Posterior vena cava (tissue), 2 donors: ENCODE results near the gene ZNRF3. TPM values are rescaled to one million over a fixed set of nuclear protein-coding genes. Genes with fewer than 3 reads are reported as not detected.
"Not testable (repeated sequence)": the region's sequence is repeated elsewhere in the genome, so short reads cannot be mapped to it uniquely, and the experiment has no call there.

Experiments used
- DNase-seq: peaks from one replicate; pipeline ENCODE4 v3.0.0-alpha.2; 2020; ENCODE audit warnings: low spot score
- intact Hi-C, 2 donors: fragments of 100-400 bp; cut with DNase I; formaldehyde crosslinking; loops; one replicate each; pipeline versions ENCODE4 v1.14.1 to v1.14.2; 2022 to 2023
- total RNA-seq, 2 donors: library from RNA; stranded (reverse); fragmentation: NEBNext Ultra II Directional; extraction: Animal tissue kit (Norgen Biotek cat#: 25700); gene quantifications; one replicate each; pipeline ENCODE4 v1.2.1, GENCODE V29; 2021
- donor health status: DM: yes; HTN: yes; CAD: no.
- donor health status: DM: yes; HTN: yes; CAD: no.

ZNRF3 gene
- total RNA-seq, 2 donors from 2014 or later, result 7.5 to 8.5 TPM

DNA sequence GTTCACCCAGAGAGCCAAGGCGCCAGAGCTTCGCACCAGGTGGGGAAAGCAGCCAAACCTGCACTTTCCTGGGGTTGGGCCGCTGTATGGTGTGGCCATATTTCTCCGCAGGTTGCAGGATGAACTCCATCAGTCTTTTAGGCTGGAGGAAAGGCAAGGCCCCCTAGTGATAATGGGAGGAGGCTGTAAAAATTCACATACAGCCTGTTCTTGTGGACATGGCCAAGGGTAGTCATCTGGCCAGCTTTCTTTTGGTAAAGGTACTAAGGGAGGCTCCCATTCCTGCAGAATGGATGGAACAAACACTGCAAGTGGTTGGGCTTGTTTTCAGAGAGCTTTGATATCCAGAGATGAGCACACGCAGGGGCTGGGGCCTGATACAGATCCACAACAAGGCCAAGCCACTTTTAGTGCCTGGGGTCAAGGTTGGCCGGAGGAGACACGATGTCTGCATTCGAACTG is 148.7 kb downstream of the ZNRF3 start:
- intact Hi-C loops, result no loop called here
- DNase-seq, result no peak

DNA sequence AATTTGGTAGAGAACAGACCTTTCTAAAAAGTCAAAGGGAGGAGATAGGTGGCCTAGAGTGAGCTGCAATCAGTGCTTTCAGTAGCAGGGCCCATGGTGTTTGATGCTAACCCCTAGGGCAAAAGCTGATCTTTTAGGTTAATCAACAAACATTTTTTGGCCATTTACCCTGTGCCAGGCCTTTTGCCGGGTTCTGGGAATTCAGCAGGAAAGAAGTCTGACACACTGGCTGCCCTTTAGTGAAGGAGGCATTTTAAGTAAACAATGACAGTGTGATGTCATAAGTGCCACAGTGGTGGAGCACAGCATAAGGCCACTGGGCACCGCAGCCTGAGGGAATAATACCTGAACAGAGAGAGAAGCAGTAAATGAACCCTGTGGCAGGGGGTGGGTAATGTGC is 149.2 kb downstream of the ZNRF3 start:
- DNase-seq, result peak; percentile 51
- intact Hi-C loops, result no loop called here

- intact Hi-C loops, result no loop called here
- no peak for DNase-seq
Measured at GRCh38 chr22:29037340-29037932, 154.1 kb downstream of the ZNRF3 start.

- DNase-seq, result no peak
- intact Hi-C loops, result loop anchor here in 1 of 2 donors (2.0 kb wide), 1 partner anchor 186 kb away; no protein-coding TSS in a partner anchor
Measured at GRCh38 chr22:29039148-29039547, 155.8 kb downstream of the ZNRF3 start.

DNA sequence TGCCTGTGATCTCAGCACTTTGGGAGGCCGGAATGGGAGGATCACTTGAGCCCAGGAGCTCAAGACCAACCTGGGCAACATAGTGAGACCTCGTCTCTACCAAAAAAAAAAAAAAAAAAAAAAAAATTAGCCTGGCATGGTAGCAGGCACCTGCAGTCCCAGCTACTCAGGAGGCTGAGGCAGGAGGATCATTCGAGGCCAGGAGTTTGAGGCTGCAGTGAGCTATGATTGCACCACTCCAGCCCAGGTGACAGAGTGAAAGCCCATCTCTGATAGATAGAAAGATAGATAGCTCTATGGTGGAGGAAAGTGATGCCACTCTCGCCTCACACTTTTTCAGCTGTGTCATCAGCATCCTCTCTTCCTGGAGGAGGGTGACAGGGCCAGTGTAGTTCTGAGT is 156.3 kb downstream of the ZNRF3 start:
- not testable (repeated sequence) for DNase-seq
- intact Hi-C loops, result loop anchor here in 1 of 2 donors (2.0 to 10.0 kb wide), 2 partner anchors 125 to 187 kb away; no protein-coding TSS in a partner anchor

GRCh38 chr22:29040385-29041275 is 157.3 kb downstream of the ZNRF3 start:
- DNase-seq, result no peak
- intact Hi-C loops, result loop anchor here in 1 of 2 donors (10.0 kb wide), 1 partner anchor 126 kb away; no protein-coding TSS in a partner anchor

- DNase-seq, result no peak
- intact Hi-C loops, result loop anchor here in 1 of 2 donors (10.0 kb wide), 1 partner anchor 127 kb away; no protein-coding TSS in a partner anchor
Measured at GRCh38 chr22:29041408-29041807, 158.0 kb downstream of the ZNRF3 start.

GRCh38 chr22:29043906-29044575 is 160.7 kb downstream of the ZNRF3 start:
- intact Hi-C loops, result loop anchor here (2.0 to 10.0 kb wide), 2 partner anchors 129 to 187 kb away; no protein-coding TSS in a partner anchor
- DNase-seq, result no peak

- intact Hi-C loops, result loop anchor here in 1 of 2 donors (5.0 to 10.0 kb wide), 2 partner anchors 130 to 177 kb away; no protein-coding TSS in a partner anchor
Measured at GRCh38 chr22:29044657-29045176, 161.3 kb downstream of the ZNRF3 start.

DNA sequence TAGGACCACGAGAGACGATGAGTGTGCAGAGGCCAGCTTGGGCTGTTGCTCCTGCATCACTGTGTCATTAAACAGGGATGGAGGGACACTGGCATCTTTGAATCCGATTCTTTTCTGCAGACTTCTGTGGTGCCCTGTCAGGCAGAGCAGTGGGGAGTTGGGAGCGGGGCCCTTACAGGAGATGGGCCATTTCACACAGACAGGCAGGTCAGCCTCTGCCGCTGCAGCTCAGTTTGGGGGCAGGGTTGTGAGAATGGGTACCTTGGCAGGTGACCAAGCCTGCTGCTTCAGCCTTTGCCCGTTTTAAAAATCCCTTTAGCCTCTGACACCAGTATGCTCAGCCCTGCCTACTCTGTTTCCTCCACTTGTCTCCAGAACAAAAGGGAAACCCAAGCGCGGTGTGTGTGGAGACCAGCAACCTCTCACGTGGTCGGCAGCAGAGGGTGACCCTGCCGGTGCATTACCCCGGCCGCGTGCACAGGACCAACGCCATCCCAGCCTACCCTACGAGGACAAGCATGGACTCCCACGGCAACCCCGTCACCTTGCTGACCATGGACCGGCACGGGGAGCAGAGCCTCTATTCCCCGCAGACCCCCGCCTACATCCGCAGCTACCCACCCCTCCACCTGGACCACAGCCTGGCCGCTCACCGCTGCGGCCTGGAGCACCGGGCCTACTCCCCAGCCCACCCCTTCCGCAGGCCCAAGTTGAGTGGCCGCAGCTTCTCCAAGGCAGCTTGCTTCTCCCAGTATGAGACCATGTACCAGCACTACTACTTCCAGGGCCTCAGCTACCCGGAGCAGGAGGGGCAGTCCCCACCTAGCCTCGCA is 165.7 kb downstream of the ZNRF3 start:
- intact Hi-C loops, result loop anchor here in 1 of 2 donors (5.0 to 10.0 kb wide), 2 partner anchors 134 to 182 kb away; no protein-coding TSS in a partner anchor
- peak; percentile 64 for DNase-seq

More at GRCh38 chr22:29044657-29045176, 161.3 kb downstream of the ZNRF3 start:
- no peak for DNase-seq

DNA sequence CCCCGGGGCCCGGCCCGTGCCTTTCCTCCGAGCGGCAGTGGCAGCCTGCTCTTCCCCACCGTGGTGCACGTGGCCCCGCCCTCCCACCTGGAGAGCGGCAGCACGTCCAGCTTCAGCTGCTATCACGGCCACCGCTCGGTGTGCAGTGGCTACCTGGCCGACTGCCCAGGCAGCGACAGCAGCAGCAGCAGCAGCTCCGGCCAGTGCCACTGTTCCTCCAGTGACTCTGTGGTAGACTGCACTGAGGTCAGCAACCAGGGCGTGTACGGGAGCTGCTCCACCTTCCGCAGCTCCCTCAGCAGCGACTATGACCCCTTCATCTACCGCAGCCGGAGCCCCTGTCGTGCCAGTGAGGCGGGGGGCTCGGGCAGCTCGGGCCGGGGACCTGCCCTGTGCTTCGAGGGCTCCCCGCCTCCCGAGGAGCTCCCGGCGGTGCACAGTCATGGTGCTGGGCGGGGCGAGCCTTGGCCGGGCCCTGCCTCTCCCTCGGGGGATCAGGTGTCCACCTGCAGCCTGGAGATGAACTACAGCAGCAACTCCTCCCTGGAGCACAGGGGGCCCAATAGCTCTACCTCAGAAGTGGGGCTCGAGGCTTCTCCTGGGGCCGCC is 166.4 kb downstream of the ZNRF3 start:
- intact Hi-C loops, result loop anchor here in 1 of 2 donors (5.0 to 10.0 kb wide), 2 partner anchors 135 to 182 kb away; no protein-coding TSS in a partner anchor
- DNase-seq, result peak; percentile 75

- DNase-seq, result peak; percentile 77
- intact Hi-C loops, result no loop called here
Measured at GRCh38 chr22:29050457-29050856, 167.1 kb downstream of the ZNRF3 start.

DNA sequence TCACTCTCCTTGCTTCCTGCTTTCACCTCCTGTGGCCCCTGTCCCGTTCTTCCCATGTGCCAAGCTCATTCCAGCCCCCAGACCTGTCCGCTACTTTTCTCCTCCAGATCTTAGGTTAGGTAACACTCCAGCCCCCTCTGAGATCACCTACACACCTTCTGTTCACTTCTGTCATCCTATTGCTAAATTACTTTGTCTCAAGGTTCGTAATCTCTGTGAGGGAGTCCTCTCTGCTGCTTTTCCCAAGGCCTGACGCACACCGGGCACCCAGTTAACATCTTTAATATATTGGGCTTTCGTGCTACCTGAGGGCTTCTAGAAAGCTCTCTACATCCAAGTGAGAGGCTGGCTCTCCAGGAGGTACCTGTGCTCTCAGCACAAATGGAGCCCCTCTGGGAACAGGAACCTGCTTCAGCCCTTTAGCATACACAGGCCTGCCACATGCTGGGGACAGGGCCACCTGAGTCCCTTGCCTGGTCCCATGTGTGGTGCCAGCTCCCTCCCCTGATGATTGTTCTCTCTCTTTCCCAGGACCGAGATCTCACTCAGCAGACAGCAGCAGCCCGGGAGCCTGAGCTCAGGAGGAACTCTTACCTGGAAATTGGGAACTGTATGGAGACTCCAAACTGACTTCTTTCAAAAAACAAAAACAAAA is 169.8 kb downstream of the ZNRF3 start:
- no peak for DNase-seq
- intact Hi-C loops, result no loop called here

- intact Hi-C loops, result no loop called here
Measured at GRCh38 chr22:29054251-29054767, 170.9 kb downstream of the ZNRF3 start.

DNA sequence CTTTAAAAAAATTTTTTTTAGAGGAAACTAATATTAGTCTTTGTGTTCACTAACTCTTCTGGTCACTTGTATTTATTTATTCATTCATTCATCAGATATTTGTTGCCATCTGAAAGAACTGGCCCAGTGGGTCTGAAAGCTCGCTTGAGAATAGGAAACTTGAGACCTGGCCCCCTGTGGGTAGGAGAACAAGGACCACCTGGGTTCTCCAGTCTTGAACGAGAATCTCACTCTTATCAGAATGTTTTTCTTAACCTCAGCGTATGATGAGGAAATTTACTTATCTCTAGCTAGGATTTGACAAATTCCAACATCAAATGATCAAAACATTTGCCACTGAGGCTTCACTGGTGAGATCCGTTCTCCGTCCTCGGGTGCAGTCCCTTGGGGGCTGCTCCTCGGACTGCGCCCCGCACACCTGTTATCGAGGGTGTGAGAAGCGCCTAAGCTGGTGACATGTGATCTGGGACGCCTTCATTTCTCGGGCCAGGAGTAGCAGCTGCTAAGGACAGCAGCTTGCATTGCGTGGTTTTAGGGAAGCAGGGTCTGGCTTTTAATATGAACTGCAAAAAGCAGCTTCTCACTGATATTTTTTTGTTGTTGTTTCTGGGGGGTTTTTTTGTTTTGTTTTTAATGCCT is 171.9 kb downstream of the ZNRF3 start:
- DNase-seq, result no peak
- intact Hi-C loops, result no loop called here

More at GRCh38 chr22:29054251-29054767, 170.9 kb downstream of the ZNRF3 start:
- no peak for DNase-seq

- intact Hi-C loops, result no loop called here
- no peak for DNase-seq
Measured at GRCh38 chr22:29056472-29056871, 173.1 kb downstream of the ZNRF3 start.
